Ectodermal cell (in vitro differentiated cells): Measurements from ENCODE around the gene SGPL1.

ENCODE experiments used
- H3K27ac ChIP-seq: 2 replicates; pipeline ENCODE4 v1.7.0; 2013; ENCODE audit warnings: mild to moderate bottlenecking, low read depth, low read length; ENCODE audit not compliant: insufficient read depth, poor library complexity, severe bottlenecking
- H3K27me3 ChIP-seq: 2 replicates; pipeline ENCODE4 v1.7.0; 2013; ENCODE audit warnings: mild to moderate bottlenecking, low read length; ENCODE audit not compliant: insufficient read depth, control insufficient read depth, poor library complexity, severe bottlenecking
- H3K36me3 ChIP-seq: one replicate; pipeline ENCODE4 v1.7.0; 2013; ENCODE audit warnings: low read length; ENCODE audit not compliant: control insufficient read depth, insufficient read depth
- H3K4me1 ChIP-seq: one replicate; pipeline ENCODE4 v1.7.0; 2013; ENCODE audit warnings: low read length; ENCODE audit not compliant: control insufficient read depth, insufficient read depth
- H3K4me3 ChIP-seq: 2 replicates; pipeline ENCODE4 v1.7.0; 2013; ENCODE audit warnings: low read depth, low read length, control low read depth; ENCODE audit not compliant: insufficient read depth
- H3K9me3 ChIP-seq: 2 replicates; pipeline ENCODE4 v1.7.0; 2013; ENCODE audit warnings: mild to moderate bottlenecking, low read length, moderate library complexity; ENCODE audit not compliant: control insufficient read depth
- WGBS, 2 experiments: methylation state at CpG; one replicate each; pipeline ENCODE4 v1.1.7; 2013; ENCODE audit warnings: missing lambda C conversion rate in 2 of 2; 5-methylcytosine and 5-hydroxymethylcytosine counted together

SGPL1 gene

DNA sequence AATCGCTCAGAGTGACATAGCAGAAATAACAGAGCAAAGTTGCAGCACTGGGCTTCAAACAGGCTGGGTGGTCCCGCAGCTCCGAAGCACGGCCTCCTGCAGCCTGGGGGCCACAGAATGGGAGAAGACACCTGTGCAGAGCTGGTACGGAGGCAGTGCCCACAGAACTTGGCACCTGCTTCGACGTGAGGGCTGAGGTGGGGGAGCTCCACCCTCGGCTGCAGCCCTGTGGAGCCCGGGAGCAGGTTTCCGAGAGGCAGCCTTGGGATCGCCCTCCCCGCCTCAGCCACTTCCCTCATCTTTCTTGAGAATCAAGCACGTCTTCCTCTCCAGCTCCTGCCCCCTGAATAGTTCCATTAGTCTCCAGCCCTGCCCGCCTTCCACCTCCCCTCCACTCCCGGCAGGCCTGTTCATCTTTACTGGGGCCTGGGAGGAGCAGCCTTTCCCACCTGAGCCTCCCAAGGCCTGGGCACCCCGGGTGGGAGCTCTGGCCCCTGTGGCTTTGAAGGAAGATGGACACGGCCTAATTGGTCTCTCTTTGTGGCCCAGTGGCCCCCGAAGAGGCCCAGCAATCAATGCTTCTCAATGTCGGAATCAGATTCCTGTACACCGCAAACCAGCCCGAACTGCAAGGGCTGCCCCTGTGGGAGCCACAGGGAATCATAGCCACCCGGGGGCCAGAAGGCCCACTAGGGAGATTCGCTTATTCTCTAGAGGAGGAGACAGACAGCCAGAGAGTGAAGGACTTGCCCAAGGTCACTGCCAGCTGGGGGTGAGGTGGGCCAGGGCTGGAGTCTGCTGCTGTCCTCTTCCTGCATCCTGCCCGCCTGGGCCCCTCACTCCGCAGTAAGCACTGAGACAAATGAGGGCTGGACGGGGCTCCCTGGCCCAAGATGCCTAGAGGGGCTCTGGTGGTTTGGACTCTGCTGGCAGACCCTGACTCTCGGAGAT is 89.6 kb downstream of the SGPL1 start:
- no peaks in the 10 kb centered on the region for H3K9me3 ChIP-seq
- H3K27ac ChIP-seq: no peak overlapping the region
- no peak overlapping the region for H3K4me3 ChIP-seq
- no peaks in the 10 kb centered on the region for H3K27me3 ChIP-seq
- WGBS, 2 experiments: 85 to 86% methylated on average over 27 of the region's 27 CpGs
- H3K4me1 ChIP-seq: peaks cover 9% of the 10 kb centered on the region
- H3K36me3 ChIP-seq: no peaks in the 10 kb centered on the region

DNA sequence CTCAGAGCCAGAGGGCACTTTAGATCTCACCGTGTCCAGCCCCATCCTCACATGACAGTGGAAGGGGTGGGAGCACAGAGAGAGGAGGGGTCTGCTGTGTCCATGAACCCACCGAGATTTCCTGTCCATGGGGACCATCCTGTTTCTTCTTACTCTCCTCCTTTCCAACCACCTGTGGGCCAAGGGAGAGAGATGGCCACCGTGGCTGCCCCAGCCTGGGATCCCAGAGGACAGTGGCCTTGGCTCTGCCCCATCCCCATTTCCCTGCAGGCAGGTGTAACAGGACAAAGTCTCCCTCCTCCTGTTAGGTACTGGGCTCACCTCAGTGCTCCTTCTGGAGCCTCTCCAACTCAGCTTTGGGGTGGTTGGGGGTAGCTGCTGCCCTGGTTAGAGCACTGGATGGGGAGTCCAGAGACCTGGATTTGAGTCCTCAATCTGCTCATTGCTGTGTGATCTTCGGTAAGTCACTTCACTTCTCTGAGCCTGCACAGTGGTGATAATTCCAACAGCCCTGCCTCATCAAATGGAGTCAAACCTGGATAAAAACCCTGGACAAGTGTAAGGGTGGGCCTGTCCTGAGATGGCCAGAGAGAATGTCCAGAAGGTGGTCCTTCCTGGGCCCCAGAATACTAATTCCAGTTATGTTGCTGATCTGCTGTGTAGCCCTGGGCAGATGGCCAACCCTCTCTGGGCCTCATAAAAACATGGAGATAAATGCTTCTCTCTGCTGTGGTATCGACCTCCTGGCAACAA is 90.5 kb downstream of the SGPL1 start:
- Histone ChIP-seq H3K4me1 (peaks cover 9% of the 10 kb centered on the region), H3K27ac (no peak overlapping the region), H3K36me3 (no peaks in the 10 kb centered on the region), H3K27me3 (no peaks in the 10 kb centered on the region), H3K9me3 (no peaks in the 10 kb centered on the region), H3K4me3 (no peak overlapping the region)
- 92 to 95% methylated on average over 5 of the region's 5 CpGs for WGBS, 2 experiments

DNA sequence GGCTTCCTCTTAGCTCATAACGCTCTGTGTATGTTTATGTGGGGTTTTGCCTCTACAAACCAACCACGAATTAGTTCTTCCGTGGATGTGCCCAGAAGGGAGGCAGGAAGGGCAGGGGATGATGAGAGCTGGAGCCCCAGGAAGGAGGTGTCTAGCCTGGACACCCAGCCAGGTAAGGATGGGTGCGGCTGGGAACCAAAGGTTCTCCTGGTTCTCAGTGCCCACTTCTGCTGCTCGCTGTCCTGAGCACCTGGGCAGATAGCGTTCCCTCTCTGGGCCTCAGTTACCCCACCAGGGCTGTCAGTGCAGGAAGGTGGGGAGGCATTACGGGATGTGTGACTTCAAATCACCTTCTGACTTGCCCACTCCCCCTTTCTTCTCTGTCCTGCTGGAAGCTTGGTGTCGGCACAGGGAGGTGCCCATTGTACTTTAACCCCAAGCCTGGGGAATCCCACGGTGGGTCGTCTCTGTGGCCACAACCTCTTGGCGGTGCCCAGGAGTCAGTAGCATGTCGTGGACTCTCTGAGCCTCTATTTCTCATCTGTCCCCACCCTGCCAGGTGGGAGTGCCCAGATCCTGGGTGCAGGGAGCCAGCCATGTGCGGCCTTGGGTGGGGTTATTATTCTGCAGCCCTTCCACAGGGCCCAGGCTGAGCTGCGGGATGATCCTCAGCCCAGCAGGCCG is 91.3 kb downstream of the SGPL1 start:
- no peaks in the 10 kb centered on the region for H3K27me3 ChIP-seq
- peaks cover 9% of the 10 kb centered on the region for H3K4me1 ChIP-seq
- H3K4me3 ChIP-seq: no peak overlapping the region
- 87 to 88% methylated on average over 15 of the region's 15 CpGs for WGBS, 2 experiments
- H3K27ac ChIP-seq: no peak overlapping the region
- no peaks in the 10 kb centered on the region for H3K9me3 ChIP-seq
- no peaks in the 10 kb centered on the region for H3K36me3 ChIP-seq

DNA sequence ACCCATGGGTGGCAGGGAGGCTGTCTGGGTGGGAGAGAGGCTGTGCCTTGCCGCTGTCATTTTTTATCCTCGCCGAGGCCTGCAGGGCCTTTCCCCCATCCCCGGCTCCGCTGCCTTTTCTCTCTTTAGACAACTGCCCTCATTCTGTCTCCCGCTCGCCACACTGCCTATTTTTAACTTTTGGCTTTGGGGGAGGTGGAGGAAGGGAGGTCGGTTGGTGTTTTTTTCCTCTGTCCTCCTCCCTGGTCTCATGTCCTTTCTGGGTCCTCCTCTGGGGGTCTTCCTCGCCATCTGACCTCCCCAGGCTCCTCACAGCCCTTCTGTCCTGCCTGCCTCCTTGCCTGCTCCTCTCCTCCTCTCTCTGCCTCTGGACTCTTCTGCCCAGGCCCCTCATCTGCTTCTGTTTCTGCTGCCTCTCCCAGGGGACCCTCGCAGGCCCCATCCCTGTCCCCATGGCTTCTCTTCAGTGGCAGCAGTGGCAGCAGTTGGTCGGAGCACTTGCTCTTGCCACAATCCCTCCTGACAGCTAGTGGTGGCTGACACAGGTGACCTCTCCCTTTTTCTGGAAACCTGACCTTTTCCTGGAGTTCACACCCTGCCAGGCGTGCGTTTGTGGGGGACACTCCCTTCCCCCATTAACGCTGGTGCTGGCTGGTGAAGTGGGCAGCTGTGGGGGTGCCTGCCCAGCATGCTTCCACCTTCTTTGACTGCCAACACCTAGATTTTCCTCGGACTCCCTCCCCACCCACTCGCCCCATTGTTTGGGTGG is 92.1 kb downstream of the SGPL1 start:
- no peak overlapping the region for H3K4me3 ChIP-seq
- H3K27ac ChIP-seq: no peak overlapping the region
- H3K9me3 ChIP-seq: no peaks in the 10 kb centered on the region
- 89 to 90% methylated on average over 13 to 16 of the region's 16 CpGs for WGBS, 2 experiments
- no peaks in the 10 kb centered on the region for H3K36me3 ChIP-seq
- H3K27me3 ChIP-seq: no peaks in the 10 kb centered on the region
- H3K4me1 ChIP-seq: peaks cover 9% of the 10 kb centered on the region

DNA sequence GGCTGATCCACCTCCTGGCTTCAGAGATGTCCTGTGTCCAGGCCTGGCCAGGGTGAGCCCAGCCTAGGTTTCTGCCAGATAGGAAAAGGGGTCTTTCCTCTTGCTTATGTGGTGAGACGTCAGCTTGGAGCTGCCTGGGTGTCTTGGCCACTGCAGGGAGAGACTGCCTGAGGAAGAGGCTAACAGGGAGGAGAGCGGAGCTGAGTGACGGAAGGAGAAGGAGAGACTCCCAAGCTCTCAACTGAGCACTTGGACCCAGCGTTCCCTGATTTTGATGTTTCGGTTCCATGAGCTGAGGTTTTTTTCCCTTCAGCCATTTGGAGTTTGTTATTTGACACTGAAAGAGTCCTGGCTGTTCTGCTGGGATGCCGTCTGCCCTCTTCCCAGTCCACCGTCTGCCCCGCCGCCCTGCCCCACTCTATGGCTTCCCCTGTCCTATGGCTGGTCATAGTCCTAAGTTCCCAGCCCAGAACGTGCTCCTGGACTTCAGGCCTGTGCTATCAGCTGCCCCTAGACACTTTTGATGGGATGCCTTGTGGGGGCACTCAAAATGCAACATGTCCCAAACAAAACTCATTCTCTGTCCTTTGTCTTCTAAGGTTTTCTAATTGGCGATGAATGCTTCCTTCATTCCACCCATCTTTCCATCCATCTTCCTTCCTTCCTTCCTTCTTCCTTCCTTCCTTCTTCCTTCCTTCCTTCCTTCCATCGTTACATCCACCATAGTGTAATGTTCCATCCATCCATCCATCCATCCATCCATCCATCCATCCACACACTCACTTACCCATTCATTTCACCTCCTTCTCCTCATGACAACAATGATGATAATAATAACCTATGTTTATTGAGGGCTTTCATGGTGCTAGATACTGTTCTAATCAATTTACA is 92.9 kb downstream of the SGPL1 start:
- 89 to 91% methylated on average over 12 of the region's 12 CpGs for WGBS, 2 experiments
- Histone ChIP-seq H3K36me3 (no peaks in the 10 kb centered on the region), H3K4me3 (no peak overlapping the region), H3K4me1 (peaks cover 9% of the 10 kb centered on the region), H3K9me3 (no peaks in the 10 kb centered on the region), H3K27me3 (no peaks in the 10 kb centered on the region), H3K27ac (no peak overlapping the region)

DNA sequence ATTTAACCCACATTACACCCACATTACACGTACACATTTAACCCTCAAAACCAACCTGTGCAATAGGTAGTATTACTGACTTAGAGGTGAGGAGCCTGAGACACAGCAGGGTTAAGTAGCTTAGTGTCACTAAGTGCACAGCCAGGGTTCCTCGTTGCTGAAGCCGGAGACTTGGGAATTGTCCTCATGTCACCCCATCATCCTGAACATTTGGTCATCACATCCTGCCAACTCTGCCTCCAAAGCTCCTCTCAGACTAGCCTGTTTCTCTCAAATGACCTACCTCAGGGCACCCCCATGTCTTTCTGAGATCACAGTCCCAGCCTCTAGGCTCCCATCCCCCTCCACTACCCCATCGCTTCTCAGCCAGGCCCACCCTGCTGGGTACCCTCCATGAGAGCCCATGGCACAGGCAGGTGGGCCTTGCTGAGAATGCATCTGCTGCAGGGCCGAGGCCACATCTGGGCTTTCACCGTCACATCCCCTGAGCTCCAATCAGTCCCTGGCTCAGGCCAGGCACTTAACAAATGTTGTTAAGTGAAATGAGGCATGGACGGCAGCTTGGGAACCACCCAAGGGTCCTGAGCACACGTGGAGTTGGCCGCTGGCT is 93.7 kb downstream of the SGPL1 start:
- no peaks in the 10 kb centered on the region for H3K27me3 ChIP-seq
- H3K4me1 ChIP-seq: peaks cover 9% of the 10 kb centered on the region
- WGBS, 2 experiments: 90% methylated on average over 9 of the region's 9 CpGs
- H3K36me3 ChIP-seq: no peaks in the 10 kb centered on the region
- H3K9me3 ChIP-seq: no peaks in the 10 kb centered on the region
- no peak overlapping the region for H3K4me3 ChIP-seq
- H3K27ac ChIP-seq: no peak overlapping the region

DNA sequence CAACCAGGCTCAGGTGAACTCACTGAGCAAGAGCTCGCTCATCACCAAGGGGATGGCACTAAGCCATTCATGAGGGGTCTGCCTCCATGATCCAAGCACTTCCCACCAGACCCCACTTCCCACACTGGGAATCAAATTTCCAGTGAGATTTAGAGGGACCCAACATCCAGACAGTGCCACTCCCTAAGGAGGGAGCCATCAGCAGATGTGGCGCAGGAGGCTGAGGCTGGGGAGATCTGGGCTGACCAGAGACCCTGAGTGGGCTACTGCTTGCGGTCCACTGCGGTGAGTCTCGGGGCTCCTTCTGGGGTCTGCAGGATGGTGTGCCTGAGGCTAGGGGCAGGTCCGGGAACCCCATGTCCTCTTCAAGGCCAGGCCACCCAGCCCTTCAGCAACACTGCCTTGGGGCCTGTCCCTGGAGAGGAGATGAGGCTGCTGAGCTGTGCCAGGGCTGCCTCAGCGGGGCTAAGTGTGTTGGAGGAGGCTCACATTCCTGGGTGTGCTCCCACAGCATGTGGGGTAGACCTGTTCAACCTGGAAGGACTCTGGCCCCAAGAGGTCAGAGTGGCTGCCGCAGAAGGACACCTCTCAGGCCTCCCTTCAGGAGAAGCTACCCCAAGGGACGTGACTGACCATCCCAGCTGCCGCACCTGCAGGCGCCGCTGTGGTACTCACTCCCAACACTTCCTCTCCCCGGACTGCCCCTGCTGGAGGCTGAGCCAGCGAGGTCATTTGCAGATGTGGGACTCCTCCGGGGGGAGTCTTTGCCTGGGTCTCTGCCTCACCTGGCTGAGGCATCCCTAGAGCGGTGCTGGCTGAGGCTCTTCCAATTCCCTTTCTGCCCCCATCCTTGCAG is 95.0 kb downstream of the SGPL1 start:
- H3K27me3 ChIP-seq: no peaks in the 10 kb centered on the region

DNA sequence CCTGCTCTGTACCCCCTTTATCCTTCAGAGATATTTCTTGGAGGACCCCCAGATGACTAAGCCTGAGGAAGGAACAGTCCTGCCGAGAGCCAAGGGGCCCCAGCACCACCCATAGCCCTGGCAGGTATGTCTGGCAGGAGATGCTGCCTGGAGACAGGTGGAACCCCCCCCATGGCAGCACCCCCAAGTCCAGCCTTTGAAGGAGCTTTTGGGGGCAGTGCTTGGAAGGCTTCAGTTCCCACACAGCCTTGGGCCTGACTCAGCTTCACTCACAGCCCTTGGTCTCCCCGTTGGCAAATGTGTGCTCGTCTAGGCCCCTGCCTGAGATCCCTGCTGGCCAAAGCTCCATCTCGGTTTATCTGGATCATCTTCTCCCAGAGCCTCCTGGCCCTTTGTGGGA is 95.6 kb downstream of the SGPL1 start:
- H3K4me3 ChIP-seq: no peak overlapping the region
- H3K36me3 ChIP-seq: no peaks in the 10 kb centered on the region
- H3K27ac ChIP-seq: no peak overlapping the region
- no peaks in the 10 kb centered on the region for H3K9me3 ChIP-seq
- peaks cover 9% of the 10 kb centered on the region for H3K4me1 ChIP-seq
- 92 to 93% methylated on average over 4 of the region's 4 CpGs for WGBS, 2 experiments
- H3K27me3 ChIP-seq: no peaks in the 10 kb centered on the region

More for the DNA sequence above, 95.0 kb downstream of the SGPL1 start:
- H3K4me1 ChIP-seq: peaks cover 9% of the 10 kb centered on the region
- no peaks in the 10 kb centered on the region for H3K9me3 ChIP-seq
- 91% methylated on average over 16 of the region's 16 CpGs for WGBS, 2 experiments
- H3K27ac ChIP-seq: no peak overlapping the region
- no peak overlapping the region for H3K4me3 ChIP-seq
- H3K36me3 ChIP-seq: no peaks in the 10 kb centered on the region
